NCI-H2107 treated with DMSO at 0.1 percent for 48 hours (cell line): ENCODE results near the gene EXOSC7.
"Not testable (repeated sequence)": the region's sequence is repeated elsewhere in the genome, so short reads cannot be mapped to it uniquely, and the experiment has no call there.

Source experiments
- DNase-seq: peaks from one replicate; lab custom pipeline; 2025; ENCODE audit not compliant: unreplicated experiment; lab: John Stamatoyannopoulos, UW

Gene EXOSC7

GRCh38 chr3:44961888-44962287 is 14.2 kb upstream of the EXOSC7 start:
- no peak for DNase-seq

GRCh38 chr3:44962621-44963393 is 13.2 kb upstream of the EXOSC7 start:
- DNase-seq = no peak

- no peak for DNase-seq
These were observed 12.3 kb upstream of the EXOSC7 start for GRCh38 chr3:44963571-44964325.

GRCh38 chr3:44965165-44965564 is 10.9 kb upstream of the EXOSC7 start:
- no peak for DNase-seq

- no peak for DNase-seq
These were observed 9.2 kb upstream of the EXOSC7 start for GRCh38 chr3:44966795-44967278.

- DNase-seq = no peak
These were observed 7.6 kb upstream of the EXOSC7 start for GRCh38 chr3:44968447-44968858.

- no peak for DNase-seq
These were observed 6.8 kb upstream of the EXOSC7 start for GRCh38 chr3:44969154-44969827.

GRCh38 chr3:44969828-44970179 is 6.2 kb upstream of the EXOSC7 start:
- DNase-seq = no peak

- DNase-seq = no peak
These were observed 5.0 kb upstream of the EXOSC7 start for GRCh38 chr3:44970926-44971490.

GRCh38 chr3:44974416-44974815 is 1.6 kb upstream of the EXOSC7 start:
- DNase-seq = no peak

GRCh38 chr3:44981220-44981619 is 5.2 kb downstream of the EXOSC7 start:
- no peak for DNase-seq

- no peak for DNase-seq
These were observed 5.7 kb downstream of the EXOSC7 start for GRCh38 chr3:44981751-44982150.

GRCh38 chr3:44982817-44983216 is 6.8 kb downstream of the EXOSC7 start:
- no peak for DNase-seq

GRCh38 chr3:44983484-44983941 is 7.5 kb downstream of the EXOSC7 start:
- DNase-seq = no peak

GRCh38 chr3:44984335-44984734 is 8.3 kb downstream of the EXOSC7 start:
- no peak for DNase-seq

GRCh38 chr3:44986330-44986729 is 10.3 kb downstream of the EXOSC7 start:
- not testable (repeated sequence) for DNase-seq

- no peak for DNase-seq
These were observed 11.3 kb downstream of the EXOSC7 start for GRCh38 chr3:44987332-44987731.

- no peak for DNase-seq
These were observed 12.0 kb downstream of the EXOSC7 start for GRCh38 chr3:44988073-44988472.

GRCh38 chr3:44989141-44989540 is 13.1 kb downstream of the EXOSC7 start:
- DNase-seq = no peak

- DNase-seq = no peak
These were observed 13.8 kb downstream of the EXOSC7 start for GRCh38 chr3:44989636-44990373.

- no peak for DNase-seq
These were observed 15.3 kb downstream of the EXOSC7 start for GRCh38 chr3:44991326-44991725.
